Urinary bladder (tissue), 4 donors: ENCODE results near the gene FCRLB. TPM values are rescaled to one million over a fixed set of nuclear protein-coding genes. Genes with fewer than 3 reads are reported as not detected.

Source experiments
- DNase-seq: peaks from one replicate; pipeline ENCODE4 v3.0.0-alpha.2; 2015; ENCODE audit errors: extremely low spot score
- H3K27ac ChIP-seq: one replicate; pipeline ENCODE4 v1.5.1; 2013; ENCODE audit warnings: low read depth, mild to moderate bottlenecking, moderate library complexity
- H3K36me3 ChIP-seq: one replicate; pipeline ENCODE4 v1.6.1; 2013; ENCODE audit warnings: mild to moderate bottlenecking, moderate library complexity; ENCODE audit not compliant: insufficient read depth
- H3K4me1 ChIP-seq: one replicate; pipeline ENCODE4 v1.6.1; 2013; ENCODE audit warnings: mild to moderate bottlenecking, moderate library complexity; ENCODE audit not compliant: insufficient read depth
- H3K4me3 ChIP-seq: one replicate; pipeline ENCODE4 v1.5.1; 2013; ENCODE audit warnings: low read depth, low read length
- WGBS: extraction: QIAGEN DNeasy Blood & Tissue Kit; methylation state at CpG from one replicate; pipeline ENCODE4 v1.1.7; 2013; 5-methylcytosine and 5-hydroxymethylcytosine counted together
- polyA plus RNA-seq: library from polyadenylated mRNA; stranded (reverse); fragments of 200-250 nt; gene quantifications from one replicate; pipeline ENCODE4 v1.2.3, GENCODE V29; 2013
- total RNA-seq: library from RNA; depleted of rRNA; stranded (reverse); fragments of >200 nt; gene quantifications from one replicate; pipeline ENCODE4 v1.2.3, GENCODE V29; 2014
- donor health status: healthy with polysubstance abuse.
- donor health status: healthy.

Gene FCRLB
- total and polyA plus RNA-seq, 2 donors, result 1.1 to 3.6 TPM

DNA sequence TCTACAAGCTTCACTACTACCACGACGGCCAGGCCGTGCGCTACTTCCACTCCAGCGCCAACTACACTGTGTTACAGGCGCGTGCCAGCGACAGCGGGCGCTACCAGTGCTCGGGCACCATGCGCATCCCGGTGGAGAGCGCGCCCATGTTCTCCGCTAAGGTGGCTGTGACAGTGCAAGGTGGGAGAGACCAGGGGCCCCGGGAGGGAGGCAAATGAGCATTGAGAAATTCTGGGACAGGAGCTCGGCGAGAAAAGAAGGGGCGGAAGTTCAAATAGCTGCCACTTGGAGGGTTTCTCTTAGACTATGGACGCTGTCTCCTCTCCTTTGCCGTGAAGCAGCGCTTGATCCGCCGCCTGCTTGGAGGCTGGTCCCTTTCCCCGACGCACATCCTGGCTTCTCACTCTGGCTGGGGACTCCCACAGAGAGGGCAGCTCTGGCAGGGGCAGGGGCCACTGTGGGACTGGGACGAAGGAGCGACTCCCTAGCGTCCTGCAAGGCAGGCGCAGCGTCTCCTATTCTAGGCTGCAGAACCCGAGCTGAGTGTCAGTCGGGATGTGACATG, 4.6 kb downstream of the FCRLB start:
- H3K27ac ChIP-seq, result peak overlapping the region; percentile 78
- DNase-seq, result no peak
- no peaks in the 10 kb centered on the region for H3K36me3 ChIP-seq
- H3K4me1 ChIP-seq, result peaks cover 2% of the 10 kb centered on the region
- peak overlapping the region; percentile 62 for H3K4me3 ChIP-seq
- WGBS, result under 1% methylated on average over 34 of the region's 34 CpGs

DNA sequence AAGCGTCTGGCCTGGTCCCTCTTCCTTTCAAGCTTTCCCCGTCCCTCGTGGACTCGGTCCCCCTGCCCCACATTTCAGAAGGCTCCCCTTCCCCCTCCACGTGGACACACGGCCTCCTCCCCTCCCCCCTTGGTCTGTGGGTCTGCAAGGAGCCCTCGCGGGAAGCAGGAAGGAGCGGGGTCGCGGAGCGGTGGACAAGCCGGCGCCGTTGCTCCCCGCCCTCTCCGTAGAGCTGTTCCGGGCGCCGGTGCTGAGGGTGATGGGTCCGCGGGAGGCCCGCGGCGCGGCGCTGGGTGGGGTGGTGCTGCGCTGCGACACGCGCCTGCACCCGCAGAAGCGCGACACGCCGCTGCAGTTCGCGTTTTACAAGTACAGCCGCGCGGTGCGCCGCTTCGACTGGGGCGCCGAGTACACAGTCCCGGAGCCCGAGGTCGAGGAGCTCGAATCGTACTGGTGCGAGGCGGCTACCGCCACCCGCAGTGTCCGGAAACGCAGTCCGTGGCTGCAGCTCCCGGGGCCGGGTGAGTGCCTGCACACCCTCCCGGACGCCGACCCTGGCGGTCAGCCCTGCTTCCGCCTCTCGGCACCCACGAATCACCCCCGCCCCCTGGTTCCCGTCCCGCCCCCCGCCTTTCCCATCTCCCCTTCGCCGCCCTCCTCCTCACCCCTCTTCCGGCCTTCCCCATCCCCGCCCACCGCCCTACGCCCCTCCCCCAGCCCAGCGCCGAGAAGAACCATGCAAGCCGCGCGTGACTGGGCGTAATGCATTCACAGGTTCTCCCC, 5.3 kb downstream of the FCRLB start:
- under 1% methylated on average over 83 of the region's 83 CpGs for WGBS
- Histone ChIP-seq H3K4me1 (peaks cover 2% of the 10 kb centered on the region), H3K4me3 (peak overlapping the region; percentile 62), H3K36me3 (no peaks in the 10 kb centered on the region), H3K27ac (peak overlapping the region; percentile 93)
- peak; percentile 87 for DNase-seq

DNA sequence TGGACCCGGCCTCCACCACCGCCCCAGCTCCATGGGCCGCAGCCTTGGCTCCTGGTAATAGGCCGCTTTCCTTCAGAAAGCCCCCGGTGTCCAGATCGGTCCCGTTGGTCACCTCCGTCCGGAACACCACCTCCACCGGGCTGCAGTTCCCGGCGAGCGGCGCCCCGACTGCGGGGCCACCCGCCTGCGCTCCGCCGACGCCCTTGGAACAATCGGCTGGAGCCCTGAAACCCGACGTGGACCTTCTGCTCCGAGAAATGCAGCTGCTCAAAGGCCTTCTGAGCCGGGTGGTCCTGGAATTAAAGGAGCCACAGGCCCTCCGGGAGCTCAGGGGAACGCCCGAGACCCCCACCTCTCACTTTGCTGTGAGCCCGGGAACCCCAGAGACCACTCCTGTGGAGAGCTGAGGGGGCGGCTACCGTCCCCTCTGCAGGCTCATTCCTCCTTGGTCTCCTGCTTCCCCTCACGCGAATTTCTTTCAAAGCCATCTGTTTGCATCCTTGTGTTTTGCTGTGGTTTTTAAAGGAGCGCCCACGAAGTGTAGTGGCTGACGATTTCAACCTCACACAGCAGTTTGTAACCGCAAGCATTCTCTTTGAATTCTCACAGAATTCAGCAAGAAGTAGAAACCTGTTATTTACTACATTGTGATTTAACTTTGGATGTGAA, 6.0 kb downstream of the FCRLB start:
- Histone ChIP-seq H3K4me1 (peaks cover 2% of the 10 kb centered on the region), H3K4me3 (peak overlapping the region; percentile 62), H3K27ac (peak overlapping the region; percentile 93), H3K36me3 (no peaks in the 10 kb centered on the region)
- DNase-seq, result no peak
- WGBS, result 4% methylated on average over 38 of the region's 38 CpGs

DNA sequence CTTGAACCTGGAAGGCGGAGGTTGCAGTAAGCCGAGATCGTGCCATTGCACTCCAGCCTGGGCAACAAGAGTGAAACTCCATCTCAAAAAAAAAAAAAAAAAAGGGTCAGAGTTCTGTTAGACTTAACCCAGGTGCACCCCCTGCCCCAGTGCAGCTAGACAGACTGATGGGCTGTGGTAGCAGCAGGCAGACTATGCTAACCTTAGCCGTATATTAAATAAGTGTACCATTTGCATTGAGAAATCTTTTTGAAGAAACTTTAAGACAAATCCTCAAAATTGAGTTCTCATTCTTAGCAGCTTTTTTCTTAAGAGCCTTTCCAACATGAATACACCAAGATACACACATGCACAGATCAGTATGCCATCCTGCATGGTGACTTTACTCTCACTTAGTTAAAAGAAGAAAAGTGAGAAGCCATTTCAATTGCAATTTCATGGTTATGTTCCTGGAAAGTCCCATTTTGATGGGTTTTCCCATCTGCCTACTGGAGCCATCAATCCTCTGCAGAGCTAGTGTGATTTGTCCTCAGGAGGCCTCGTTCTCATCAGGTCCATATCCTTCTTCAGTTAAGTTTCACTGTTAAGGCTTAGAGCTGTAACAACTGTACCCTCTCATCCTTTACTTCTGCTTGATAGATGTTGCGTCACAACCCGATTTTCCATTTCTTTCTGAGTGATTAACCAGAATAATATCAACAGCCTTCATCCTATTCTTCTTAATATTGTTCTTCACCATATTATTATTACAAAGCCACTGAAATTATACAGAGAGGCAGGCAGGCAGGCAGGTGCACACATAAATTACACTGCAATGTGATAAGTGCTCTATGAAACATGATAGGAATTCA, 7.3 kb downstream of the FCRLB start:
- no peak overlapping the region for H3K4me3 ChIP-seq
- H3K4me1 ChIP-seq, result peaks cover 2% of the 10 kb centered on the region
- no peak for DNase-seq
- 79% methylated on average over 4 of the region's 7 CpGs for WGBS
- no peak overlapping the region for H3K27ac ChIP-seq
- H3K36me3 ChIP-seq, result no peaks in the 10 kb centered on the region

DNA sequence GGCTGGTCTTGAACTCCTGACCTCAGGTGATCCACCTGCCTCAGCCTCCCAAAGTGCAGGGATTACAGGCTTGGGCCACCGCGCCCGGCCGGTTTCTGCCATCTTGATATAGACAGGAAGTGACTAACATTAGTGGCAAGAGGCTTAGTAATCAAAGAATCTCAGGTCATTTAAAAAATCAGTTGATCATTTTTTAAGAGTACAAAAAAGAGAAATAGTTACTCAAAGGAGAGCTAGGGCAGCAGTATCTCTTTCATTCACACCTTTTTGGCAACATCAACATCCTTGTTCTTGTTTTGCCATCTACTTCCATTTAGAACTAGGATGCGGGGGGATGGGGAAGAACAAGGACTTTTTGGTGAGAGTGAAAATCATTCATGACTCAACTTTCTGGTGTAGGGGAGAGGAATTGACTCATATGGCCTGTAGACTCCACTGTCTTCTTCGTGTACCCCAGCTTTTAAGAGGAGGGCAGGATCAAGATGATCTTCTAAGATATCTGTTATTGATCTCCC, 8.8 kb downstream of the FCRLB start:
- no peak overlapping the region for H3K27ac ChIP-seq
- peaks cover 2% of the 10 kb centered on the region for H3K4me1 ChIP-seq
- WGBS, result 81% methylated on average over 6 of the region's 6 CpGs
- H3K36me3 ChIP-seq, result no peaks in the 10 kb centered on the region
- no peak overlapping the region for H3K4me3 ChIP-seq
- no peak for DNase-seq

DNA sequence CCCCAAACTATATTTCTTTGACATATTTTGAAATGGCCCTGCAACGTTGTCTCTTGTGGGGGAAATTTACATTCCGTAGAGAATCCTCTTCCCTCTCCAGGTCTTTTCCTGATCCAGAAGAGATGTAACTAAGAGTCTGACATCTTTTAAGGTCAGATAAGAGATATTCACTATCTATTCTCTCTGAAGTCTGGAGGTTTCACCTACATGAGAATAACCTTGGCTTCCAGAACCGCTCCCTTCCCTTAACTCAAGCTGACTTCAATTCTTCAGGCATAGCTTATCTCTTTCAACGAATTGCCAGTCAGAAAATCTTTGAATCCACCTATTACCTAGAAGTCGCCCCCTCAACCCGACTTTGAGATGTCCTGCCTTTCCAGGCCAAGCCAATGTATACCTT, 9.9 kb downstream of the FCRLB start:
- Histone ChIP-seq H3K4me3 (no peak overlapping the region), H3K36me3 (no peaks in the 10 kb centered on the region), H3K27ac (no peak overlapping the region), H3K4me1 (no peaks in the 10 kb centered on the region)
- DNase-seq, result no peak
- WGBS, result 73% methylated on average over 6 of the region's 6 CpGs

DNA sequence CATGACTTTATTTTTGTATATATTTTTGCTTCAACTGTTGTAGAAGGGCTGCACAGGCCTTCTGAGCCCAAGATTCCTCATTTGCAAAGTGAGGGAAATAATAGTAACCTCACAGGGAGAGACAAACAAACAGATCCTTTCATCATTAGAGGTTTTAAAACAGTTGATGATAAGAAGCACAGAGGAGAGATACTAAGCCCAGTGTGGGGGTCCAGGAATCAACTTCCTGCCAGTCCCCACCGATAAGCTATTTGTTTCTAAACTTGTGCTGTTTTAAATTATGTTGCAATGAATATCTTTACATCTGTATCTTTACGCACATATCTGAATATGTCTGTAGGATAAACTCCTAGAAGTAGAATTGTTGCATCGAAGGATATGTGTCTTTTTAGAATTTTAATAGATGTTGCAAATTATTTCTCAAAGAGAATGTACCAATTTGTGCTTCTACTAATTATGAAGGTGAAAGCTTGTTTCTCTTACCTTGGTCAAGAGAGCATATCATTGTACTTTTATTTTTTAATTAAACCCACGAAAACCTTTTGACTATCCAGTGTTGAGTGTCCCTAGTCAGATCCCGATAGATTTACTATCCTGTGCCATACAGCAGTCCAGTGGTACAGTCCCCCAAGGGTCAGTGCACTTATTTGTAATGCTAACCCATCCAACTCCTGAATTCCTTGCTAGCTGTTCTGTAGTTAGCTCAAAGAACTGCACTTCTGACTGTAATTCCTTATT, 10.8 kb downstream of the FCRLB start:
- no peaks in the 10 kb centered on the region for H3K4me1 ChIP-seq
- H3K4me3 ChIP-seq, result no peak overlapping the region
- DNase-seq, result no peak
- WGBS, result 76% methylated on average over 5 of the region's 5 CpGs
- H3K36me3 ChIP-seq, result no peaks in the 10 kb centered on the region
- no peak overlapping the region for H3K27ac ChIP-seq

DNA sequence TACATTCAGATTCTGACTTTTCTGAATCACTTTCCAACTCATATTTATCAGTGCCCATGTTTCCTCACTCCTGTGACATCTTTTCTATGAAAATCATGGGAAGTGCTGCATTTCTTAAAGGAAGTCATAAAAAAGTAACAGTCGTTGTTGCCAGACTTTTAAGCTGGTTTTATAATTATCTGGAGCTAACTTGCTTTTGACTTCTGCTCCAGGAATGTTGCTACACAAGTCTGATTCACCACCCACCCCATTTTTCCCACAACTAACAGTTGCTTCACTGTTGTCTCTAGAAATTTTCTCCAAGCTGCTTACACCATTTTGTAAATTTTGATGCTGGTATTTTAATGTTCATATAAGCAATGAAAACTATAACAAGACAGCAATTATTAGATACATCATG, 12.2 kb downstream of the FCRLB start:
- Histone ChIP-seq H3K4me1 (no peaks in the 10 kb centered on the region), H3K4me3 (no peak overlapping the region), H3K27ac (no peak overlapping the region), H3K36me3 (no peaks in the 10 kb centered on the region)
- WGBS, result 3% methylated on average over 1 of the region's 1 CpG
- DNase-seq, result no peak

DNA sequence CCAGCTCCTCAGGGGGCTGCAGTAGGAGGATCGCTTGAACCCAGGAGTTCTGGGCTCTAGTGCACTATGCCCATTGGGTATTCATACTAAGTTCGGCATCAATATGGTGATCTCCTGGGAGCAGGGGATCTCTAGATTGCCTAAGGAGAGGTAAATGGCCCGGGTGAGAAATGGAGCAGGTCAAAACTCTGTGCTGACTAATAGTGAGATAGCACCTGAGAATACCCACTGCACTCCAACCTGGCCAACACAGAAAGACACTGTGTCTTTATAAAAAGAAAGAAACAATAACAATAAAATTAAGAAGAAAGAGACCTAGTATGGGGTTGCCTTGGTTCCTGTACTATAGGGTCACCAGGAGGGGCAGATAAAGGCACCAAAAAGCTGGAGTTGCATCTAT, 14.5 kb downstream of the FCRLB start:
- H3K4me1 ChIP-seq, result no peaks in the 10 kb centered on the region
- no peaks in the 10 kb centered on the region for H3K36me3 ChIP-seq
- H3K27ac ChIP-seq, result no peak overlapping the region
- no peak for DNase-seq
- H3K4me3 ChIP-seq, result no peak overlapping the region
- 91% methylated on average over 3 of the region's 3 CpGs for WGBS

DNA sequence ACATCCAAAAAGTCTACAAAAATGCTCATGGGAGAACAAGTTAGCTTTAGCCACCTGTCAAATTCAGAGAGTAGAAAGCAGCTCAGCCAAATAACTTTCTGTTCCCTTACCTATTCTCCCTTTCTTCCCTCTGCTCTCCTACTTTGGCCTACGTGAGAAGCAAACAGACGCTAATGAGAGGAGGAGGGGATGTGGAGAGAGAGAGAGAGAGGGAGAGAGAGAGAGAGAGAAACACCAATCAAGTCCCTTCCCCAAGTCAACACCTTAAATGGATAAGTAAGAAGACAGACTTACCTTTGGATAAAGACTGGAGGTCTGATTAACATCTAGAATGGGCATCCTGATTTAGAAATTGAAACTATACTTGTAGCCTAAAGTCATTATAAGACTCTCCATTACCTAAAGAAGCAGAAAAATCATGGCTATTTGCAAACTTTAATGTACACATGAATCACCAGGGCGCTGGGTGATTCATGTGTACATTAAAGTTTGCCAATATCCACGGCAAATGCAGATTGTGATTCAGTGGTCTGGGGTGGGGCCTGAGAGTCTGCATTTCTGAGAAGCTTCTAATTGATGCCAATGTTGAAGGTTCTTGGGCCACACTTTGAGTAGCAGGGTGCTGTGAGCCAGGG, 15.1 kb downstream of the FCRLB start:
- no peak overlapping the region for H3K4me3 ChIP-seq
- no peaks in the 10 kb centered on the region for H3K4me1 ChIP-seq
- no peaks in the 10 kb centered on the region for H3K36me3 ChIP-seq
- no peak overlapping the region for H3K27ac ChIP-seq
- no peak for DNase-seq
- WGBS, result 51% methylated on average over 4 of the region's 4 CpGs

DNA sequence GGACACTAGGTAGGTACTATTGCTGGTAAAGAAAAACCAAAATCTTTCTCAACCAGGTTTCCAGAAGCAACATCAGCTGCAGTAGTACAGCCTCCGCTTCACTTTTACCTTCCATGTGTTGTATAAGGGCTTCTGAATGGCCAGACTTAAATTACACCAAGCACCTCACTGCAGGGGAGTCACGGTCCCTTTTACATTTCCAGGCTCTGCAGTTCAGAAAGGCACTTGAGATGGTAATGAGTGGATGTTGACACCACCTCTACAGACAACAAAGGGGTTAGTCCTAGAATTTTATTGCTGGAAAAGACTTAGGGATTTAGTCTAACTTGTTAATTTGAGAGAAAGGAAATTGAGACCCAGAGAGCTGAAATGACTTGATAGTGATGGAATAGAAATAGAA, 16.3 kb downstream of the FCRLB start:
- Histone ChIP-seq H3K4me3 (no peak overlapping the region), H3K4me1 (no peaks in the 10 kb centered on the region), H3K27ac (no peak overlapping the region), H3K36me3 (no peaks in the 10 kb centered on the region)
- WGBS, result 60% methylated on average over 2 of the region's 2 CpGs
- DNase-seq, result no peak

DNA sequence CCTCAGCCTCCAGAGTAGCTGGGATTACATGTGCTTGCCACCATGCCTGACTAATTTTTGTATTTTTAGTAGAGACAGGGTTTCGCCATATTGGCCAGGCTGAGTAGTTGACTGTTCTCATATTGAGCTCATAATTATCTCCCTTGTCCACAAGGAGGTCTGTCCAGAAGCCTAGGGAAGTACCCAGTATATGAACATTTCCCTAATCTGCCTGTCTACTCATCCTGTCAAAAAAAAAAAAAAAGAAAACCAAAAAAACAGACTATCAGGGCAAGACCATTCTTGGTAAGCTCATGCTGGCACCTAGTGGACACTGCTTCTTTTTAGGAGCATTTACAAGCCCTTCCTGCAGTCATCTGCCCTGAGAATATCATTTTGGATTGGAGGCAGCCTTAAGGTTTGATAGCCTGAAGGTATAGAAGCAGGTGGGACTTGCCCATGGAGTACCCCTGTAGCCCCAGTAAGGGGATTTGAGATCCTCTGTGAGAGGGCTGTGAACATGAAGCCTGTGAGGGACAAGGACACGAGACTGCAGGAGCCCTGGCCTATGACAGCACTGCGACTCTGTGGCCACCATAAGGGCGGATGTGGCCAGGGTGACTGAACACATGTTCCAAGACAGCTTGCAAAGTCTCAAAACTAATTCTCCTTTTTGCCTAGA, 17.4 kb downstream of the FCRLB start:
- DNase-seq, result no peak
- no peak overlapping the region for H3K27ac ChIP-seq

More for the DNA sequence above, 17.4 kb downstream of the FCRLB start:
- H3K4me1 ChIP-seq, result no peaks in the 10 kb centered on the region
- 82% methylated on average over 4 of the region's 4 CpGs for WGBS
- no peaks in the 10 kb centered on the region for H3K36me3 ChIP-seq
- H3K4me3 ChIP-seq, result no peak overlapping the region
